Measurements from ENCODE around the gene COBL. TPM values are rescaled to one million over a fixed set of nuclear protein-coding genes. Genes with fewer than 3 reads are reported as not detected.

Gene COBL
- total RNA-seq, 3 donors from 2014 or later (not counting 1 experiment from before 2014, with no cell fraction given): not detected

DNA sequence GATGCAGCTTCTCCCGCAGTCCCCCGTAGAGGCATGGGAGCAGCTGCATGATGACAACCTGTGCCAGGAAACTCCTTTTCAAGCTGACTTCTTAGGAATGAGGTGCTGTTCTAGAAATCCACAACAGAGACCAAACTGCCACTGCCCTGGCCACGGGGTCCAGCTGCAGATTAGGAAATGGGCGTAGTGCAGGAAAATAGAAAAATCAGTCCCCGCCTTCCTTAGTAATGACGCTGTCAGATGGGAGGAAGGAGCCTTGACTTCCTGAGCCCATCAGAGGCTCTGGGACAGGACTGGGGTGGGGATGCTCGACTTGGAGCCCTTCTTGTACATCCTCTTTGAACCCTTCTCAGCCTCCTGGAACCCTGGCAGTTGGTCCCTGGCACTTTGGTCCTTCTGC, 306.1 kb downstream of the COBL start:
- H3K9me3 ChIP-seq (ENCODE audit: control insufficient read depth, insufficient read depth, low read length): no peaks in the 10 kb centered on the region
- intact Hi-C loops (cut with micrococcal nuclease): no loop called here
- Mint-ChIP-seq H3K27ac (no peak overlapping the region), H3K36me3 (no peaks in the 10 kb centered on the region), H3K9me3 (no peaks in the 10 kb centered on the region), H3K4me1 (no peaks in the 10 kb centered on the region), H3K27me3 (ENCODE audit: low read depth in 2 of 2) (peaks cover 3 to 4% of the 10 kb centered on the region in 2 donors), H3K4me3 (no peak overlapping the region)
- no peaks in the 10 kb centered on the region for H3K36me3 ChIP-seq (ENCODE audit: control insufficient read depth, insufficient read depth, low read length)
- DNase-seq (no peak), ATAC-seq (no peak)
- 79% methylated on average over 7 of the region's 7 CpGs for WGBS (ENCODE audit: insufficient coverage)
- H3K27me3 ChIP-seq (ENCODE audit: control insufficient read depth, insufficient read depth, low read length): no peaks in the 10 kb centered on the region
- H3K4me3 ChIP-seq (ENCODE audit: low read length): no peak overlapping the region
- TF ChIP-seq, protein P1, sequence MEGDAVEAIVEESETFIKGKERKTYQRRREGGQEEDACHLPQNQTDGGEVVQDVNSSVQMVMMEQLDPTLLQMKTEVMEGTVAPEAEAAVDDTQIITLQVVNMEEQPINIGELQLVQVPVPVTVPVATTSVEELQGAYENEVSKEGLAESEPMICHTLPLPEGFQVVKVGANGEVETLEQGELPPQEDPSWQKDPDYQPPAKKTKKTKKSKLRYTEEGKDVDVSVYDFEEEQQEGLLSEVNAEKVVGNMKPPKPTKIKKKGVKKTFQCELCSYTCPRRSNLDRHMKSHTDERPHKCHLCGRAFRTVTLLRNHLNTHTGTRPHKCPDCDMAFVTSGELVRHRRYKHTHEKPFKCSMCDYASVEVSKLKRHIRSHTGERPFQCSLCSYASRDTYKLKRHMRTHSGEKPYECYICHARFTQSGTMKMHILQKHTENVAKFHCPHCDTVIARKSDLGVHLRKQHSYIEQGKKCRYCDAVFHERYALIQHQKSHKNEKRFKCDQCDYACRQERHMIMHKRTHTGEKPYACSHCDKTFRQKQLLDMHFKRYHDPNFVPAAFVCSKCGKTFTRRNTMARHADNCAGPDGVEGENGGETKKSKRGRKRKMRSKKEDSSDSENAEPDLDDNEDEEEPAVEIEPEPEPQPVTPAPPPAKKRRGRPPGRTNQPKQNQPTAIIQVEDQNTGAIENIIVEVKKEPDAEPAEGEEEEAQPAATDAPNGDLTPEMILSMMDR (IDR thresholded peaks at IDR 0.05): no peak
- H3K27ac ChIP-seq (ENCODE audit: low read length): no peak overlapping the region
- no peaks in the 10 kb centered on the region for H3K4me1 ChIP-seq (ENCODE audit: control insufficient read depth, insufficient read depth, low read length)

DNA sequence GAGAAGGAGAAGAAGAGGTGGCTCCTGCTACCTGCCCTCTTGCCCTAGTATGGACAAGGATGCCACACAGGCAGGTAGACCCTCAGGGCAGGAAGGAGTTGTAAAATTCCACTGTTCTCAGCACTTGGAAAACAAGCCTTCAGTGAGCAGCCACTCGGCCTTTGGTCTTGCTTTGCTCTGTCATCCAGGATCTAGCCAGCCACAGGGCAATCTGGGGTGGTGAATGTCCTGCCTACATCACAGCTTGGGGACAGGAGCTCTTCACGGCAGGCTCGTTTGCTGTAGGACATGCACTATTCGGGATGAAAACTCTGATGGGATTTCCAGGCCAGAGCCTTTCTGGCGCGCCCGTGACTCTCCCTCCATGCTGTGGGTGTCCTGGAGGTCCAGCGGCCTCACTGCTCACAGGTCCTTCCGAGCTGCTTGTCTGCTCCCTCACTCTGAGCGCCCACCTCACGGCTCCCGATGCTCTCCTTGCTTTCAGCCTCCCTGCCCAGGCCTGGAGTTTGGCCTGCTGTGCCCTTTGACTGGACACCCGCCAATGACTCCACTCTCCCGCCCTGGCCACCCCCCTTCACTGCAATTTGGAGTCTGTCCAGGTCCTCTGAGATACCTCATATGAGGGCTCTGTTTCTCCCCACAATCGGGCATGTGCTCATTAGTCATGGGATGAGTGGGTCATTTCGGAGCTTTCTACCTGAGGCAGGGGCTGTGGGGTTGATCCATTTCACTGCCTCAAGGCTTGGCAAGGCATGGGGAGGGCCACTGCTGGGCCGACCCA, 306.7 kb downstream of the COBL start:
- H3K9me3 Mint-ChIP-seq: no peaks in the 10 kb centered on the region
- no peak for DNase-seq
- intact Hi-C loops (cut with micrococcal nuclease): no loop called here

DNA sequence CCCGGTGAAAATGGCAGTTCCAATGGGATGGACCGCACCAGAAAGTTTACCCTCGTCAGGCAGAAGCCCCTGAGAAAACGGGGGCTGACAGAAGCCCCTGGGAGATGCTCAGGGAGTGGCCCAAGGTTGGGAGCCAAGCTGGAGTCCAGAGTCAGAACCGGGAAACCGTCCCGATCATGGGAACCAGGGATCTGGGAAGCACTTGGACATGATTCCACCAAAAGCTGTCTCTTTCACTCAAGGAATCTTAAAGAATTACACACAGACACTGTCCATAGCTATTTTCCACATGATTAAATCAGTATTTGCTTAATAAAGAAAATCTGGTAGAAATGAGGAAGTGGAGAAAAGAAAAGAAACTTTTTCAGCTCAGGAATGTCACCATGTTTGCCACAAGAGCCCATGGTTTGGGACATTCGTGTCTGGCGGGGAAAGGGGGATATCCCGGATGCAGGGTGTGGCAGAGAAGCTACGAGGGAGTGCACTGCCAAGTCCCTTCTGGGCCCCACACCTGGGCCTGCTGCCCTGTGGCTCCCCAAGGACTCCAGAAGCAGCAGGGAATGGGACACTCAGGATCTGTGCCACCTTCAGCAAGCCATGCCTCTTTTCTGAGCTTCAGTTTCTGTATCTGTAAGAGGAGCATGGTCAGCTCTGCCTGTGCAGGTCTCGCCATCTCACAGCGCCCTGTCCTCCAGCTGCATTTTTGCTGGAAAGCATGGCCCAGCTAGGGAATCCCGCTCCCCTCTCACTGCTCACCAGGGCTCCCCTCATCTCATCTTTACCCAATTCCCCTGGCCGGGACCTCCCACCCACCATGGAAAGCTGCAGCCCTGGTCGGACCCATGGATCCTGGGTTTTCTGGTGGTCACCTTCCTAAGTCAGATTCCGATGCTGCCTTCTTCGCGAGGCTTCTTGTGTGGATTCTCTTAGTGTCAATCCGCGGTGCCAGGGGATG, 308.8 kb downstream of the COBL start:
- Mint-ChIP-seq H3K4me1 (no peaks in the 10 kb centered on the region), H3K27ac (no peak overlapping the region), H3K27me3 (ENCODE audit: low read depth in 2 of 2) (peaks cover 4 to 6% of the 10 kb centered on the region in 2 donors), H3K4me3 (no peak overlapping the region), H3K9me3 (no peaks in the 10 kb centered on the region), H3K36me3 (no peaks in the 10 kb centered on the region)
- DNase-seq: no peak
- Histone ChIP-seq H3K27ac (ENCODE audit: low read length) (no peak overlapping the region), H3K27me3 (ENCODE audit: control insufficient read depth, insufficient read depth, low read length) (no peaks in the 10 kb centered on the region), H3K9me3 (ENCODE audit: control insufficient read depth, insufficient read depth, low read length) (no peaks in the 10 kb centered on the region), H3K36me3 (ENCODE audit: control insufficient read depth, insufficient read depth, low read length) (no peaks in the 10 kb centered on the region), H3K4me3 (ENCODE audit: low read length) (no peak overlapping the region), H3K4me1 (ENCODE audit: control insufficient read depth, insufficient read depth, low read length) (no peaks in the 10 kb centered on the region)
- ATAC-seq: no peak
- WGBS (ENCODE audit: insufficient coverage): 86% methylated on average over 21 of the region's 21 CpGs
- intact Hi-C loops (cut with micrococcal nuclease): no loop called here
- TF ChIP-seq, protein P1 (IDR thresholded peaks at IDR 0.05): no peak

More for the DNA sequence above, 306.7 kb downstream of the COBL start:
- 79% methylated on average over 17 of the region's 17 CpGs for WGBS (ENCODE audit: insufficient coverage)
- no peak for ATAC-seq
- no peaks in the 10 kb centered on the region for H3K27me3 ChIP-seq (ENCODE audit: control insufficient read depth, insufficient read depth, low read length)
- H3K4me3 ChIP-seq (ENCODE audit: low read length): no peak overlapping the region
- H3K27me3 Mint-ChIP-seq (ENCODE audit: low read depth in 2 of 2): peaks cover 3 to 4% of the 10 kb centered on the region in 2 donors
- H3K27ac ChIP-seq (ENCODE audit: low read length): no peak overlapping the region
- H3K9me3 ChIP-seq (ENCODE audit: control insufficient read depth, insufficient read depth, low read length): no peaks in the 10 kb centered on the region
- H3K4me1 ChIP-seq (ENCODE audit: control insufficient read depth, insufficient read depth, low read length): no peaks in the 10 kb centered on the region
- no peaks in the 10 kb centered on the region for H3K36me3 ChIP-seq (ENCODE audit: control insufficient read depth, insufficient read depth, low read length)
- no peaks in the 10 kb centered on the region for H3K4me1 Mint-ChIP-seq
- H3K36me3 Mint-ChIP-seq: no peaks in the 10 kb centered on the region
- H3K4me3 Mint-ChIP-seq: no peak overlapping the region
- TF ChIP-seq, protein P1 (IDR thresholded peaks at IDR 0.05): no peak
- no peak overlapping the region for H3K27ac Mint-ChIP-seq

Data from natural killer cell (primary cell).